CD4-positive, alpha-beta T cell treated with Interleukin-21 for 1 hour (primary cell): ENCODE measurements around the gene ADPRHL1.
"Not testable (repeated sequence)": the region's sequence is repeated elsewhere in the genome, so short reads cannot be mapped to it uniquely, and the experiment has no call there.

ENCODE experiments used
- DNase-seq: peaks from one replicate; pipeline ENCODE4 v3.0.0-alpha.2; 2020

Gene ADPRHL1

GRCh38 chr13:113477724-113478123 lies 24.4 kb upstream of the ADPRHL1 start:
- no peak for DNase-seq

- DNase-seq: no peak
Measured at GRCh38 chr13:113476811-113477210, 23.5 kb upstream of the ADPRHL1 start.

GRCh38 chr13:113475911-113476310 lies 22.6 kb upstream of the ADPRHL1 start:
- DNase-seq: no peak

GRCh38 chr13:113475280-113475679 lies 22.0 kb upstream of the ADPRHL1 start:
- DNase-seq: no peak

GRCh38 chr13:113474179-113474578 lies 20.9 kb upstream of the ADPRHL1 start:
- DNase-seq: no peak

- no peak for DNase-seq
Measured at GRCh38 chr13:113472355-113473025, 19.2 kb upstream of the ADPRHL1 start.

- DNase-seq: no peak
Measured at GRCh38 chr13:113471844-113472243, 18.6 kb upstream of the ADPRHL1 start.

GRCh38 chr13:113470635-113471163 lies 17.4 kb upstream of the ADPRHL1 start:
- not testable (repeated sequence) for DNase-seq

GRCh38 chr13:113470073-113470472 lies 16.8 kb upstream of the ADPRHL1 start:
- DNase-seq: no peak

- DNase-seq: no peak
Measured at GRCh38 chr13:113469582-113469981, 16.3 kb upstream of the ADPRHL1 start.

GRCh38 chr13:113468472-113469201 lies 15.3 kb upstream of the ADPRHL1 start:
- DNase-seq: no peak

- no peak for DNase-seq
Measured at GRCh38 chr13:113468029-113468428, 14.7 kb upstream of the ADPRHL1 start.

- DNase-seq: no peak
Measured at GRCh38 chr13:113466383-113466782, 13.1 kb upstream of the ADPRHL1 start.

- DNase-seq: no peak
Measured at GRCh38 chr13:113465300-113465699, 12.0 kb upstream of the ADPRHL1 start.

- no peak for DNase-seq
Measured at GRCh38 chr13:113464476-113464875, 11.2 kb upstream of the ADPRHL1 start.

GRCh38 chr13:113461022-113461751 lies 7.9 kb upstream of the ADPRHL1 start:
- DNase-seq: no peak

- no peak for DNase-seq
Measured at GRCh38 chr13:113460599-113460998, 7.3 kb upstream of the ADPRHL1 start.

- DNase-seq: no peak
Measured at GRCh38 chr13:113460064-113460555, 6.8 kb upstream of the ADPRHL1 start.

GRCh38 chr13:113458253-113459065 lies 5.2 kb upstream of the ADPRHL1 start:
- no peak for DNase-seq

GRCh38 chr13:113457510-113457909 lies 4.2 kb upstream of the ADPRHL1 start:
- no peak for DNase-seq

- no peak for DNase-seq
Measured at GRCh38 chr13:113456116-113456702, 2.9 kb upstream of the ADPRHL1 start.

GRCh38 chr13:113455384-113455783 lies 2.1 kb upstream of the ADPRHL1 start:
- DNase-seq: no peak
